Fibroblast of skin of left biceps (primary cell): ENCODE measurements around the gene TMEM150C.

Experiments used
- DNase-seq, 2 experiments: peaks; one replicate each; pipeline ENCODE4 v3.0.0-alpha.2; 2013; ENCODE audit warnings: low read depth in 2 of 2

TMEM150C gene

DNA sequence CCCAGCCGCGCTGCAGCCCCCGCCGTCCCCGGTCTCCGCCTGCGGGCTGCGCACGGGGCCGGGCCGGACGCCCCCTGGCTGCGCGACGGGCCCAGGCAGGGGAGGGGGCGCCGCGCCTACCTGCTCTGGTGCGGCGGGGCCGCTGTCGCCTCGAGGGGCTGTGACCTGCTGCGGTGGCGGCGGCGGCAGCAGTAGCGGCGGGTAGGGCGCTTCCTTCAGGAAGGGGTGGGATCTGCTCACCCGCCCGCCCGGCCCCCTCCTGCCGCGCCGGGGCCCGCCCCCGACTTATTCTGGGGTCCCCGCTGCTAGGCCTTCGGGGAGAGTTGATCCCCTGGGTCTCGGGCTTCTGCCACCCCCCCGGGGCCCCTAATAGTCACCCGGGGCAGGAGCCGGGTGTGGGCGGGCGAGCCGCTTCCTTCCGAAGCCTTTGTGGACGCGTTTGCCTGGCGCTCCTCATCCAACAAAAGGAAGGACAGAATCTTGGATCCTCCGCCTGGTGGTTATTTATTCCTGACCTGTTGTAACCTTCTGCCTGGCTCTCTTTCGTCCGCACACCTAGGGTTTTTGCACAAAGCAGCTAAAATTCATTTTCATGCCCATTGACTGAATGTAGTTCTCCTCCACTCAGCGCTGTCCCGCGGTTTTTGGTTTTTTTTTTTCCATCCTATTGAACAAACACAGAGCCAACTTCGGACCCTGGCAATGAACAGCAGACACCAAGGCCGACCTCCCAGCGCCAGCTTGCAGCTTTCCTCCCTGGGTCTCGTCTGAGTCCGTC lies at the start of gene TMEM150C:
TSS of gene TMEM150C (minus strand) at position 203 of the 778 bp plus-strand sequence. CDS start 57,331 bp downstream, outside the sequence.
- no peak for DNase-seq

DNA sequence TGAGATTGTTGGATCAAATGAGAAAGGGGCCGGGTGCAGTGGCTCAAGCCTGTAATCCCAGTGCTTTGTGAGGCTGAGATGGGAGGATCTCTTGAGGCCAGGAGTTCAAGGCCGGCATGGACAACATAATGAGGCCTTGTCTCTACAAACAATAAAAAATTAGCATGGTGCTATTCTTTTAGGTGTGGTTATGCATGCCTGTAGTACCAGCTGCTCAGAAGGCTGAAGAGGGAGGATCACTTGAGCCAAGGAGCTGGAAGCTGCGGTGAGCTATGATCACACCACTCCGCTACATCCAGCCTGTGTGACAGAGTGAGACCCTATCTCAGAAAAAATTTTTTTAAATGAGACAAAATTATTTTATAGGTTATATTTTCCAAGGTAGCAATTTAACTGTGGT lies 49.7 kb upstream of the TMEM150C start:
- no peak for DNase-seq

DNA sequence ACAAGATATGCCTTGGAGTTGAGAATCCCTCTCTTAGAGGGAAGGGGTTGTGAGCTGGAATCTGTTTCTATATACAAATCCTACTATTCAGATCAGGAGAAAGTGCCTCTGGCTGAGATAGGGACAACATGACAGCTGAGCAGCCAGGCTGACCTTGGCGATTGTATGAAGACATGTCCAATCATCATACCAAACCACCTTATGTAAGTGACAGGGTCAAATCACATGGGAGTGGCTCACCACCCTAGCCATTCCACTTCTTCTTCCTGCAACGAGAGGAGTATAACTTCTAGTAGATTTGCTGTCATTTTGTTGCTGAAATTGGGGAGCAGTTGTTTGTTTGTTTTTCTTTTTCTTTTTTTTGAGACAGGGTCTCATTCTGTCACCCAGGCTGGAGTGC lies 48.3 kb upstream of the TMEM150C start:
- no peak for DNase-seq

DNA sequence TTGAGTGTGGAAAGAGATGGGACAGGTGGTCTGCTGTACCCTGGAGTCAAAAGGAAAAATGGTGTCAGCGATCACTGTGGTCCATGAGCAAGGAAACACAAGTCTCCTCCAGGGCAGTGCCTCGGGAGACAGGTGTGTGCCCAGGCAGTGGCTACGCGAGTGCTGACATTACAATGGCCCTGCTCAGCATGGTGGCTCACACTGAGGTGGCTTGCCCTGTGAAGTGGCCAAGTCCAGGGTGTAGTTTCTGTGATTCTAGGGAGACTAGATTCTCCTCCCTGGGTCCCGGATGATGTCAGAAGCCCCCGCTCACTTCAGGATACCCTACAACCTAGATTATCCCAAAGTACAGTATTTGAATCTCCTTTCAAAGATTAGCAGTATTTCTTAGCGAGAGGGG lies 44.8 kb upstream of the TMEM150C start:
- no peak for DNase-seq

DNA sequence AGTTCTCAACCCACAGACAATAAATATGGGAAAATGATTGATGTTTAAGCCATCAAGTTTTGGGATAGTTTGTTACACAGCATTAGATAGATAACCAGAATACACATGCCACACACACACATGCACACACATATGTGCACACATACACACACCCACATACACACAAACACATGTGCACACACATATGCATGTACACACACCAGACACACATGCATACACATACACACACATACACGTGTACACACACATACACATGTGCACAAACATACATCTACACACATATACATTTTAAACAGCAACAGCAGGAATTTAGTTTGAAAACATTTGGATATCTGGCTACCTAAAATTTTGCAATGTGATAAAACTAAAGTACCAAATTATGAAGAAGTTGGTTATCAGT lies 42.7 kb upstream of the TMEM150C start:
- no peak for DNase-seq

DNA sequence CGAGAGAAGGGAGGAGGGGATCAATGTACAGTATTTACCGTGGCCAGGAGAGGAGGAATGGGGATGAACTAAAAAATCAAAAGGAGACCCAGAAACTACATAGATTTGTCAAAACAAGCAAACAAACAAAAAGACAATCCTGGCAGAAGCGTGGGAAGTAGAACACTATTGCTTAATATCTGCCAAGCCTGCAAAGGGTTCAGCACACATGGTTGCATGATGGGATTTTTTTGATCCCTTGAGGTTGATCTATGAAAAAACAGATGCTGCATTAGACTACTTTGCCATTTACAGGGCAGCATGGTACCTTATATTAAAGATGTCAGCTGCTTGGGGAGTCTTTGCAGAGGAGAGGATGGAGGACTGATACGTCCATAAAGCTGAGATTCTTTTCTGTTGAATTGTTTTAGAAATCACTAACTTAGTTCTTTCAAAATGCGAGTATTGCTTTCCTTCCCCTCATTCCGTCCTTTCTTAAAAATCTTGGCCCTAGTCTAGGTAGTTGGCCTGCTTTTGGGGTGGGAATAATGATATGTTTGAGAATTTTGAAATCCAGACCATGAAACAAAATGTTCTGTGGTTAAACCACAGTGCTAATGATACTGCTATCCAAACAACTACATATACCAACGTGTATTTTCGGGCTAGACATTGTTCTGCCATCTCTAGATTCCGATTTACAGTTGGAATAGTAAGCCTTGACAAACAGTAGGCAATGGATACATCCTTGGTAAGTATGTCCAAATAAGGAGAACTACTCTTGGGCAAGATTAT lies 39.6 kb upstream of the TMEM150C start:
- DNase-seq: no peak

DNA sequence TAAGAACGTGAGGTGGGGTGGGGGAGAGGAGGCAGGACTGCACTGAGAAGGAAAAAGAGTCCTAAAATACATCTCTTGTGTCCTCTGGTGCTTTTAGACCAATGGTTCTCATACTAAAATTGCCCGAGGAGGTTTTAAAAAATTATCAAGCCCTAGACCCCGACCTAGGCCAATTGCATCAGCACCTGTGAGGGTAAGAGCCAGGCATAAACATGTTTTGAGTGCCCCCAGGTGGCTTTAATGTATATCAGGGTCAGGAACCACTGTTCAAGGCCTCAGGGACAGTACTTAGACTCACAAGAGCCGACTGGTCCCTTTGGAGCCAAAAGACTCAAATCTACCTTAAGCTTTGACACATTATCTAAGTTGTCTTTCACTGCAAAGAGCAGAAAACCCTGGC lies 37.5 kb upstream of the TMEM150C start:
- DNase-seq: no peak

DNA sequence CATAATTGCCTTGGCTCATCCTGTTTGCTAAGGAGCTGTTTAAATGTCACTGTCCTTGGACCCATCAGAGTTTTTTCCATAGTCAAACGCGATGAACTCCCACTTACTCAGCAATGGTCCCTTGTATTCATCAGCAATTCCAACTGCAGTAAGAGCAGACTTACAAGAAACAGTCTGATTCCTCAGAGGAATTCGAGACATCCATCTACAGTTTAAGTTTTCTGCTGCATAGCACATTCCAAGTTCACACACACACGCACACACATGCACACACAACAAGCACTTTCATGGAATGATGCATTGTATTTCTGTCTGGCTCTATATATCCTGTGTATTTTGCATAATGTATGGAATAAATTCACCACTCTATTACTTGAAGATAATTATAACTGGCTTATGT lies 32.7 kb upstream of the TMEM150C start:
- DNase-seq: no peak

DNA sequence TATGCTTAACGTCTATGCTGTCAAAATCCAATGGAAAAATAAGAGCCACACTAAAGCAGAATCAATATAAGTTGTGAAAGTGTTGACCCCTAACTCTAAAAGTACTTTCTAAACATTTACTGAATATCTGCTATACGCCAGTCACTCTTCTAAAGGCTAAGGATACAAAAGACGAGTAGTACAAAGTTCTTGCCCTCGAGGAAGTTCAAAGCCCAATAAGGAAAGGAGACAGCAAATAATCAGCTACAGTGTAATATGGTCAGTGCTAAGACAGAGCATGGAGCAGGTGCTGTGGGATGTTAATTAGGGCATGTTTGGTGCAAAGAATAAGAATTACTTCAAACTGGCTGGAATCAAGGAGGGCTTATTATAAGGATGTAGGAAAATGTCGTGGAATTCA lies 31.6 kb upstream of the TMEM150C start:
- no peak for DNase-seq

DNA sequence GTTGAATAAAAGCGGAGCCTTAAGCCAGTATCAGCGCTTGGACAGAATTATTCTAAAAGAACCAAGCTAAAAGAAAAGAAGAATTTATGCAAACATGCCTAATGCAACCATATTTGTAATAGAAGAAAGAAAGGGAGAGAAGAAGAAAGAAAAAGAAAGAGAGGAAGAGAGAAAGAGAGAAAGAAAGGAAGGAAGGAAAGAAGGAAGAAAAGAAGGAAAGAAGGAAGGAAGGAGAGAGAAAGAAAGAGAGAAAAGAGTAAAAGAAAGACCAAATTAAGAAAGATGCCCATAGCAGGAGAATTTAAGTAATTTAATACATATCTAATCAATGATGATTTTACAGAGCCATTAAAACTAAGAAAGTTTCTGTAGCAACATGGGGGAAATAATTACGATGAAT lies 30.9 kb upstream of the TMEM150C start:
- no peak for DNase-seq

DNA sequence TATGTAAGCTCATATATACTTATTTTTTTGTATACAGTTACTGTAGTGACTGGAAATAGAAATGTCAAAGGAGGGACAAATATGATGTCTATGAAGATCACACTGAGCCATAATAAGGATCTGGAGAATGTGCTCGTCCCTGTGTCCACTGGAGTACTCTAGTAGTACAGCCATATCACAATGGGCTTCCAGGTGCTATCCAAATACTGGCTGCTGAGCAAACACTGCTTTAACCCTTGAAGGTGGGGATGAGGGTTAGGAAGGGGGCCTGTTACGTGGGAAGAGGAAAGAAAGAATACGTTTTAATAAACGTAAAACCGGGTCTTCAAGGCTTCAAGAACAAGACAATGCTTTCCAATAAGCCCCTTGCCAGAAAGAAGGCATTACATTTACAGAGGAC lies 29.8 kb upstream of the TMEM150C start:
- no peak for DNase-seq

DNA sequence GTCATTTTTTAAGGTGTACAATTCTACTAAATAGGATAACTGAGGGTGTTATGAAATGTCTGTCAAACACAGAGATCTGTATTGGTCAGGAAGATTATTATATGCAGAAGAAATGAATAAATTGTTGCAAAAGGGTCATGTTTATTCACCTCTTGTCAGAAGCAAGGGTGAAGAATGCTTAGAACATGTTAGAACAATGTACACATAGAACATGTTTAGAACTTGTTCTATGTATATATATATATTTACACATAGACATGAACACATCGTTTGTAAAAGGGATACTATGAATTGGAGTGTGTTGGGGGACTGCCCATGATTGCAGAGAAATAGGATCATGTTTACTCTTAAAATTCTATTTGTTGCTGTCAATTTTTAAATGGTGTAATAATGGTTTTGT lies 28.0 kb upstream of the TMEM150C start:
- no peak for DNase-seq

DNA sequence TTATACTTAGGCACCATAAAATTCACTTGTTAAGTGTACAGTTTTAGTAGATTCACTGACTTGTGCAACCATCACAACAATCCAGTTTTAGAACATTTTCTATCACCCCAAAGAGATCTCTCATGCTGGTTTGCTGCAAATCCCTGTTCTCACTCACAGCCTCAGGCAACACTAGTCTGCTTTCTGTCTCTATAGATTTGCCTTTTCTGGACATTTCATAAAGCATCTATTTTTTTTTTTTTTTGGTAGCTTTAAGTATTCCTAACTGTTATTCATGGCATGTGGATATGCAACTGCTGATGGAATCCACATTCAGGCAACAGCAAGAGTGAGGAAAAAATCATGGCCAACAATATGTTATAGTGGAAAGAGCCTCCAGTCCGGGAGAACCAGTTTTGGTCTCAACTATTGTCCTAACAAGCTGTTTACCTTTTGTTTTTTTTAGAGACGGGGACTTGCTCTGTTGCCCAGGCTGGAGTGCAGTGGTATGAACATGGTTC lies 27.0 kb upstream of the TMEM150C start:
- DNase-seq: no peak

DNA sequence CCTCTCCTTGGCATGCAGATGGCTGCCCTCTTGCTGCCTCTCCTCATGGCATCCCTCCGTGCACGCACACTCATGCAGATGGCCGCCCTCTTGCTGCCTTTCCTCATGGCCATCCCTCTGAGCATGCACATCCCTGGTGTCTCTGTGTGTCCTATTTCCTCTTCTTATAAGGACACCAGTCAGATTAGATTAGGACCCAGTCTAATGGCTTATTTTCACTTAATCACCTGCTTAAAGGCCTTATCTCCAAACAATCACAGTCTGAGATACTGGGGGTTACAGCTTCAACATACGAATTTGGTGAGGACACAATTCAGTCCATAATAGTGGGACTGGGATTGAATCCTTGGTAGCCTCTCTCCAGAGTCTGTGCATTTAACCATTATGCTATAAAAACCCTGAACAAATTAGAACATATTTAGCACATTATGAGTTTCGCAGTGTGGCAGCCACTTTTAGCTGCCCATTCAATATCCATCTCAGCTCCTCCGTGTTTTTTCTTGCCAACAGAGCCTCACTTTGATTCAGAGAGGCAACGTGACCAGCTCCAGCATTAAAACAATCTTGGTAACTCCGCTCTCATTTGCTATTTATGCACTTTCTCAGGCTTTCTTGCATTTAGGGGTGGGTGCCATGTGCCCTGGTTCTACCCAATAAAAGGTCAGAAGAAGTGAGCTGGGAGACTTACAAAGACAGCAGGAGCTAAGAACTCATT lies 26.2 kb upstream of the TMEM150C start:
- no peak for DNase-seq

DNA sequence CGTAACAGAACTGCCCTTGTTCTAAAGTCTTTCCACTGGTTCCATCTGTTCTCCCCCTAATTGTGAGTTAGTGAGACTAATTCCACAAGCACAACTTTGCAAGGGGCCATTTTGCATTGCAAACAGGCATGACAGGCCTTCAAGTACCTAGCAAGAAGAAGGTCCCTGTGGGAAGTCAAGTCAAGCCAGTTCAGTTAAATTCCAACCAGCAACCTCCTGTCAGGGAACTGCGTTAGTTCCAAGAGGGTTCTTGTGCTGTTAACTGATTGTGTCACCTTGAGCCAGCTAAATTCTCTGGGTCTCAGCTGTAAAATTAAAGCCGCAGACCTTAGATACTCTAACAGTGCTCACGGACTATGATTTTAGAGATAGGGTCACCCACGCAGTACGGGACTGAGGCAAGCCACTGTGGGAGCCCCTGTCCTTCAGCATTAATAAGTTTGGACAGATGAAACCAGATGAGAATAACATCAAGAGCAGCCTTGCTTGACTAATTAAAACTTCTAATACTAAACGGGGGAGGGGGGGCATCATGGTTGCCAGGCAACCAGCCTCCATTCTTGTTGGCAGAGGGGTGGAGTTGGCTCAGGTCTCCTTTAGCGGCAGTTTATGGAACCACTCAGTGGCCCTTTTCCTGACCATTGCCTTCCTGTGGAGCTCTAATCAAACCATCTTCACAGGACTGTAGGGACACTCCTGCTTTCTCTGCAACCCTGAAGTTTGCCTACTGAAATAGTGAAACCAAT lies 24.1 kb upstream of the TMEM150C start:
- DNase-seq: no peak

DNA sequence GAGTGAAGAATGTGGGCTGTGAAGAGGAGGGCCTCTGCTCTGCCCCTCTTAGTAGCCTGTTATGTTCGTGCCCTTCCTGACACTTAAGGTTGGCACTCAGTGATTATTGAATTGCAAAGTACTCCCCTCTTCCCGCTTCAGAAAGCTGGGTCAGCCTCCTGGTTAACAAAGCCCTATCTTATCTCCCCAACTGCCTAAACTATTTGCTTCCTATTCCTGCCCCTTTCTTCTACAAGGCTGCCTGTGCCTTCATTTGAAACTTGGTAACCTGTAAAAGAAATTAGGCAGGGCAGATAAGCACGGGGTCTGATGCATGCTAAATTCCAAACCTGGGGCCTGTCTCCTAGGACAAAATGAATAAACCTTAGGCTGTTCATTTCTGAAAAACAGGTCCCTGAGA lies 23.1 kb upstream of the TMEM150C start:
- DNase-seq: no peak

DNA sequence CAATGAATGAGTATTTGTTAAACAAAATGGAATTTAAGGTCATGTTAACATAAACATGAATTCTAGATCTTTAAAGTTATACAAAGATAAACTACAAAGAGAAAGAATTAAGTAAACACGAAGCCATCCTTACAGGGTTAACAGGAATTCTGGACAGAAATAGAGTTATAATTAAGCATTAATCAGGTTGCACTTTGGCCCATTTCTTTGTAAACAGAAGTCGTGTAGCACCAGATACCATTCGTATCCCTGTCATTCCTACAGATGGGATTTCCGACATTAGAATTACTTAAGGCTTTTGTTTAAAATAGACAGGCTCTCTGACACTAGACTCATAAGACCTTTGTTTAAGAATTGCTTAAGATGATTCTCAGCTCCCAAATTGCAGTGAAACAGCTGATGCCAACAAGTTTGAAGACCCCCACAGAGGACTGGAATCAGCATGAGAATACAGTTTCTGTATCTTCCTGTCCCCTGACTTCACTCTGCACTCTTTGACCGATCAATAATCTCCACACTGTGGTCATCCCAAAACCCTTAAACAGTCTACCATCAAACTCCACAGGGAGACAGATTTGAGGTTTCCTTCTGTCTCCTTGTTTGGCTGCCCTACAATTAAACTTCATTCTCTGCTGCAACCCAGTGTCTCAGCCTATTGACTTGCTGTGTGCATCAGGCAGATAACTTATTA lies 22.3 kb upstream of the TMEM150C start:
- no peak for DNase-seq

DNA sequence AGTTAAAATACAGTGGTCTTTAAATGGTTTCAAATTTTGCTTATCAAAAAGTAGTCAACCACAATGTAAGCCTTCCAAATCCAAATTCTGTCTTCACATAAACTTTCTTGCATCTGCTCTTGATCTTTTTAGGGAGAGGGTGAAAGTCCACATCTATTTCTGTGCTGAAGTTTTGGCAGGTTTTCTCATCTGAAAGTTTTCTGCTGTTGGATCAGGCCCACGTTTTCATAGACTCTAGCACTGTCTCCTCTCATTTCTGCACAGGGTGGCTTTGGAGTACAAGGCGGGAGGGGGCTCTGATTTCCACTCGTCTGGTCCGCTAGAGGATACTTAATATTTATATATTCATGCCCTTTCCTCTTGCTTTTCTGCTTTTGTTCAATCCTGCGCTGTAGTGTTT lies 18.1 kb upstream of the TMEM150C start:
- DNase-seq: no peak

DNA sequence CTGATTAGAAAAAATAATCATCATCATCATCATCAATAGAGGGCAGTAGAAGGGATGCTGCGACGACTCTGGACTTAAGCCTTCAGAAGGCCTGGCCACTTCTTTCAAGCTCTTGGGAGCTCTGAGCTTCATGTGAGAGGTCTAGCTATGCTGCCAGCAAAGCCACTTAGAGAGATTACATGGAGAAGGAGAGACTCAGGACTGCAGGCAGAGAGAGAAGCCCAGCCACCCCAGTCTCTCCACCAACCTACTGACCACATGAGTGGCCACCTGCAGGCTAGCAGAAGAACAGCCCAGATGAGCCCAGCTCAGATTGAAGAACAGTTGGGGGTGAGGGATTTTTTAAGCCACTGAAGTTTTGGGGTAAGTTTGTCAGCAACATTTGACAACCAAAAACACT lies 17.1 kb upstream of the TMEM150C start:
- DNase-seq: no peak

DNA sequence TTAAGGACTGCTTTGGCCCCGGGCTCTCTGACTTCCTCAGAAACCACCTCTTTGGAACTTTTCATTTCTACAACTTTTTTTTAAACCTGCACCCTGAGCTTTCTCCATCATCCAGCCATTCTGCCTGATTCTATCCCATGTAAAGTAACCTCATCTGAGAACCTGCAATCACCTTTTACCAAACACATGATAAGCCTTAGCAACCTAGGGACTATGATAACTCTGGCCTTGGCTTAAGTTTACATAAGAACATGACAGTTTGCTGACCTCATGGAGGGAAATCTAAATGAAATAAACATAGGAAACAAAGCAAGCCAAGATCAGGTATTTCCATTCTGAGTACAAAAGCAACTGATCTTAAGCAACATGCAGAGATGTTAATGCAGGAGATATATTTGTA lies 15.7 kb upstream of the TMEM150C start:
- DNase-seq: no peak

DNA sequence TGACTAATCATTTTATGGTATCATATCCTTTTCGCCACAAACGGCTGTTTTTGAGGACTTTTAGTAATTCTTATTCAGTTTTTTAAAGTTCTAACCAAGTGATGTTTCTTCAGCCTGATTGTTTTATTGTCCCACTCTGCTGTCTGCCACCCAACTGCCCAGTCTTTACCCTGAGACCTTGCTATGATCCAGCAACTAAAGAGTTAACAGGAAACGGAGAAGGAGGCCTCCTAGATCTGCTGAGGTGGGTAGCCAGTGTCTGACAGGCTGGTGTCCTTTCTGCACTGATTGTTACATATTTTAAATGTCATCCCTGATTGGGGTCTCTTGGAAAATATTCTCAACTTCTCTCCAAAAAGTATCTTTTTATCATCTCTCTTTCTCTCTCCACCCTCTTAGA lies 7.9 kb upstream of the TMEM150C start:
- DNase-seq: no peak
